Measurements from ENCODE around the gene NSDHL.

DNA sequence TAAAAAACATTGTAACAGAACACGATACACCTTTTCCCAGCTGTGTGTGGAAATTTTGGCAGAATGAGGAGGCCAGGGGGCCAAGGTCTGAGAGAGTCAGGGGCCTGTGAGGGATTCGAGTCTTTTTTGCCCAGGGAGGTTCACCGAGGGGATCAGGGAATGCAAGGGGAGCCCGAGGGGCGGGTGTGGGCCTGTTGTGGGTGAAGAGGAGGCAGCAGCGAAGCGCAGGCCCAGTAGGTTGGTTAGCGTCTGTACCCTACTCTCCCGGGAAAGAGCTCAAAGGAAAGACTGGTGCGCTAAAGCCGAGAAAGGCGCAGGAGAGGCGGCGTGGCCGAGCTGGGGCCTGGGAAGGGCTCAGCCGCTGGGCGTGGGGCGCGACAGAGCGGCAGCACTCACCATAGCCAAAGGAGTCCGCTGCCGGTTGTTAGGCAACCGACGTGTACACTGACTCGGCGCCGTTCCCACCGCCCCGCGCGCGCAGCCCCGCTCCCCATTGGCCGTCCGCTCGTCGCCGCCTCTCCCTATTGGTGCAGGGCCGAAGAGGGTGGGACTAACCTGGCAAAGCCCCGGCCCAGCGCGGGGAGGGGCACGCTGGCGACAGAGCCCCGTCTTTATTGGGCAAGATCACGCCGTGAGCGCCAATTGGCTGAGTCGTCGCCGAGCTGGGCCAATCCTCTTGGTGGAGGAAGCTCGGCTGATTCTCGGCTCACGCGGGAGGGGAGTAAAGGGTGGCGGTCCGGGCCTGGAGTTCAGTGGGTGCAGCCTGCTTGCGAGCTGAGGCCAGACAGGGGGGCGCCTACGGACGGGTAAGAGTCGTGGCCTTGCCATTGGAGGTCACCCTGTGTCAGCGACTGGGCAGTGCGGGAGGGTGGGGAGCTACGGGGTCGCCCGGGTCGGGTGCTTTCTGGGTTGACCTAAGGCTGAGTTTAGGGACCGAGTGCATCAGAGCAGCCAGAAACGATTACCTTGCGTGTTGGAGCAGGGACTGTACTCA, at the start of gene NSDHL, which contains the start of gene CETN2:
- TF ChIP-seq POLR2A (IDR thresholded peaks at IDR 0.05; ENCODE audit: low read length) (peak; percentile 72), GATA1 (IDR thresholded peaks at IDR 0.05; ENCODE audit: low read depth, low read length) (no peak)
